Neural cell (in vitro differentiated cells): ENCODE data around the gene C1orf141.

Source experiments
- EP300 ChIP-seq: fragments of 450-650 bp; conservative IDR thresholded peaks from 2 replicates; pipeline ENCODE4 v1.6.1; 2014; ENCODE audit warnings: antibody characterized with exemption, mild to moderate bottlenecking, moderate library complexity; ENCODE audit not compliant: poor library complexity, severe bottlenecking
- EZH2 ChIP-seq: fragments of 200-600, 300-800 bp; shearing (Covaris generic), sonication (generic); IDR thresholded peaks from 2 replicates; pipeline ENCODE4 v1.6.1; 2014; ENCODE audit warnings: antibody characterized with exemption, low read length, borderline replicate concordance, mild to moderate bottlenecking; ENCODE audit not compliant: insufficient read depth, poor library complexity, severe bottlenecking
- POLR2AphosphoS5 ChIP-seq: IDR thresholded peaks from 2 replicates; pipeline ENCODE4 v1.6.1; 2012
- RAD21 ChIP-seq: fragments of 450-650 bp; conservative IDR thresholded peaks from 2 replicates; pipeline ENCODE4 v1.6.1; 2014; ENCODE audit warnings: antibody characterized with exemption, mild to moderate bottlenecking, moderate library complexity
- SMC3 ChIP-seq: fragments of 450-650 bp; conservative IDR thresholded peaks from 2 replicates; pipeline ENCODE4 v1.6.1; 2014; ENCODE audit warnings: antibody characterized with exemption, mild to moderate bottlenecking, moderate library complexity; ENCODE audit not compliant: poor library complexity
- TAF1 ChIP-seq: IDR thresholded peaks from 2 replicates; pipeline ENCODE4 v1.6.1; 2012; ENCODE audit warnings: low read depth
- TF ChIP-seq, protein P1 (sequence below): fragments of 450-650 bp; IDR thresholded peaks from 2 replicates; pipeline ENCODE4 v1.5.1; 2014; ENCODE audit warnings: antibody characterized with exemption, mild to moderate bottlenecking, moderate library complexity; ENCODE audit not compliant: poor library complexity, severe bottlenecking
- TF ChIP-seq, protein P2 (sequence below): IDR thresholded peaks from 2 replicates; pipeline ENCODE4 v1.6.1; 2012; ENCODE audit warnings: borderline replicate concordance

DNA sequence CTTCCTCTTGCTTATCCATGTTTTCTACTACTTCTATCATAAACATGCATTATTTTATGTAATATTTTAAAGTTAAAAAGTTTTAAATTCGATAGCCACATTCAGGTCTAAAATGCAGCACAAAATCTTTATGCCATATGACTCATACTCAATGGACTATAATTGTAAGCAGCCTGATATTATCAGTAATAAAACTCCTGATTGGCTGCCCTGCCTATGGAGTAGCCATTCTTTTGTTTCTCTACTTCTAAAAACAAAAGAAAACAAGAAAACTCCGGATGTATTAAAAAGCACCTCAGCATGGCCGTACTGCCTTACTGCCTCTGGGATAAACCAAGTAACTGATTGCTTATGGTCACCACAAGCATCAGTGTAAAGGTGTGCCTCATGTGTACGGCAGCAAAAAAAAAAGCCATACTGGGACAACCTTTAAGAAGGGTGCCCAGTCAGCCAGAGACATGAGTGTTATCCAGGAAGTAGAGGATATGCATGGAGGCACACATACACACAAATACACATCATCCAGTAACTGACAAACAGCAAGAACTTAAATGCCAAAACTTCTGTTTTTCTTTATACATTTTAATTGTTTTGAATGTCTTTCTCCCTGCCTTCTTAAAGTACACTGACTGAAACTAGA is 90.0 kb downstream of the C1orf141 start:
- TF ChIP-seq POLR2AphosphoS5 (no peak), EP300 (no peak), SMC3 (no peak), TAF1 (no peak), EZH2 (no peak), RAD21 (no peak)
- TF ChIP-seq, protein P1, sequence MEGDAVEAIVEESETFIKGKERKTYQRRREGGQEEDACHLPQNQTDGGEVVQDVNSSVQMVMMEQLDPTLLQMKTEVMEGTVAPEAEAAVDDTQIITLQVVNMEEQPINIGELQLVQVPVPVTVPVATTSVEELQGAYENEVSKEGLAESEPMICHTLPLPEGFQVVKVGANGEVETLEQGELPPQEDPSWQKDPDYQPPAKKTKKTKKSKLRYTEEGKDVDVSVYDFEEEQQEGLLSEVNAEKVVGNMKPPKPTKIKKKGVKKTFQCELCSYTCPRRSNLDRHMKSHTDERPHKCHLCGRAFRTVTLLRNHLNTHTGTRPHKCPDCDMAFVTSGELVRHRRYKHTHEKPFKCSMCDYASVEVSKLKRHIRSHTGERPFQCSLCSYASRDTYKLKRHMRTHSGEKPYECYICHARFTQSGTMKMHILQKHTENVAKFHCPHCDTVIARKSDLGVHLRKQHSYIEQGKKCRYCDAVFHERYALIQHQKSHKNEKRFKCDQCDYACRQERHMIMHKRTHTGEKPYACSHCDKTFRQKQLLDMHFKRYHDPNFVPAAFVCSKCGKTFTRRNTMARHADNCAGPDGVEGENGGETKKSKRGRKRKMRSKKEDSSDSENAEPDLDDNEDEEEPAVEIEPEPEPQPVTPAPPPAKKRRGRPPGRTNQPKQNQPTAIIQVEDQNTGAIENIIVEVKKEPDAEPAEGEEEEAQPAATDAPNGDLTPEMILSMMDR, result no peak
- TF ChIP-seq, protein P2, sequence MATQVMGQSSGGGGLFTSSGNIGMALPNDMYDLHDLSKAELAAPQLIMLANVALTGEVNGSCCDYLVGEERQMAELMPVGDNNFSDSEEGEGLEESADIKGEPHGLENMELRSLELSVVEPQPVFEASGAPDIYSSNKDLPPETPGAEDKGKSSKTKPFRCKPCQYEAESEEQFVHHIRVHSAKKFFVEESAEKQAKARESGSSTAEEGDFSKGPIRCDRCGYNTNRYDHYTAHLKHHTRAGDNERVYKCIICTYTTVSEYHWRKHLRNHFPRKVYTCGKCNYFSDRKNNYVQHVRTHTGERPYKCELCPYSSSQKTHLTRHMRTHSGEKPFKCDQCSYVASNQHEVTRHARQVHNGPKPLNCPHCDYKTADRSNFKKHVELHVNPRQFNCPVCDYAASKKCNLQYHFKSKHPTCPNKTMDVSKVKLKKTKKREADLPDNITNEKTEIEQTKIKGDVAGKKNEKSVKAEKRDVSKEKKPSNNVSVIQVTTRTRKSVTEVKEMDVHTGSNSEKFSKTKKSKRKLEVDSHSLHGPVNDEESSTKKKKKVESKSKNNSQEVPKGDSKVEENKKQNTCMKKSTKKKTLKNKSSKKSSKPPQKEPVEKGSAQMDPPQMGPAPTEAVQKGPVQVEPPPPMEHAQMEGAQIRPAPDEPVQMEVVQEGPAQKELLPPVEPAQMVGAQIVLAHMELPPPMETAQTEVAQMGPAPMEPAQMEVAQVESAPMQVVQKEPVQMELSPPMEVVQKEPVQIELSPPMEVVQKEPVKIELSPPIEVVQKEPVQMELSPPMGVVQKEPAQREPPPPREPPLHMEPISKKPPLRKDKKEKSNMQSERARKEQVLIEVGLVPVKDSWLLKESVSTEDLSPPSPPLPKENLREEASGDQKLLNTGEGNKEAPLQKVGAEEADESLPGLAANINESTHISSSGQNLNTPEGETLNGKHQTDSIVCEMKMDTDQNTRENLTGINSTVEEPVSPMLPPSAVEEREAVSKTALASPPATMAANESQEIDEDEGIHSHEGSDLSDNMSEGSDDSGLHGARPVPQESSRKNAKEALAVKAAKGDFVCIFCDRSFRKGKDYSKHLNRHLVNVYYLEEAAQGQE, result no peak
